Heart left ventricle (tissue), 16 donors: ENCODE measurements around the gene CCBE1. TPM values are rescaled to one million over a fixed set of nuclear protein-coding genes. Genes with fewer than 3 reads are reported as not detected.

Experiments
- ATAC-seq, 4 donors: fragments of 200-7000 bp; cut with Tn5 transposase; one replicate each; pipeline ENCODE4 v1.9.1; 2020 to 2022; ENCODE audit warnings: moderate library complexity in 4 of 4, mild to moderate bottlenecking in 3 of 4, moderate number of reproducible peaks in 1 of 4
- DNase-seq, 5 donors: peaks; one replicate each; pipeline ENCODE4 v3.0.0-alpha.2; 2020
- H3K27ac ChIP-seq, 12 donors: fragments of 200-600 bp; sonication (generic) in 4 of 12; one replicate each; pipeline versions ENCODE4 v1.5.0 to v1.8.0; 2016 to 2022; ENCODE audit warnings: mild to moderate bottlenecking in 2 of 12
- H3K27me3 ChIP-seq, 9 donors: fragments of 200-600 bp; sonication (generic) in 2 of 9; one replicate each; pipeline versions ENCODE4 v1.5.1 to v1.8.0; 2016 to 2022; ENCODE audit warnings: mild to moderate bottlenecking in 3 of 9
- H3K36me3 ChIP-seq, 9 donors: fragments of 200-600 bp; sonication (generic) in 2 of 9; one replicate each; pipeline versions ENCODE4 v1.5.0 to v1.8.0; 2018 to 2022; ENCODE audit warnings: mild to moderate bottlenecking in 2 of 9
- H3K4me1 ChIP-seq, 12 donors: fragments of 200-600 bp; sonication (generic) in 4 of 12; one replicate each; pipeline versions ENCODE4 v1.5.0 to v1.8.0; 2016 to 2022; ENCODE audit warnings: mild to moderate bottlenecking in 3 of 12
- H3K4me3 ChIP-seq, 12 donors: fragments of 200-600 bp; sonication (generic) in 4 of 12; one replicate each; pipeline versions ENCODE4 v1.5.0 to v1.8.0; 2017 to 2022; ENCODE audit warnings: mild to moderate bottlenecking in 9 of 12, moderate library complexity in 4 of 12
- H3K9me3 ChIP-seq, 12 donors: fragments of 200-600 bp; sonication (generic) in 4 of 12; one replicate each; pipeline versions ENCODE4 v1.5.0 to v1.8.0; 2016 to 2022; ENCODE audit warnings: mild to moderate bottlenecking in 1 of 12
- POLR2A ChIP-seq, 2 donors: fragments of 450-650 bp; IDR thresholded peaks; one replicate each; pipeline ENCODE4 v1.6.1; 2017; ENCODE audit warnings: antibody characterized with exemption in 2 of 2, mild to moderate bottlenecking in 2 of 2, moderate library complexity in 2 of 2
- WGBS, 4 donors: extraction: QIAGEN DNeasy Blood & Tissue Kit in 2 of 4; methylation state at CpG; one replicate each; pipeline versions ENCODE4 v1.1.5 to v1.1.7; 2013 to 2018; 5-methylcytosine and 5-hydroxymethylcytosine counted together
- intact Hi-C, 10 donors: fragments of 100-400 bp; cut with DNase I; formaldehyde crosslinking; loops; one replicate each; pipeline versions ENCODE4 v1.11.1 to v1.14.2; 2022
- polyA plus RNA-seq, 2 donors: library from polyadenylated mRNA; stranded (reverse); fragments of 200-250 nt; gene quantifications; one replicate each; pipeline ENCODE4 v1.2.3, GENCODE V29; 2013
- total RNA-seq, 9 donors: library from RNA; depleted of rRNA in 2 of 9; stranded (reverse); fragments of >200 nt in 2 of 9; fragmentation: NEBNext Ultra II Directional in 3 of 9; extraction: Animal tissue kit (Norgen Biotek cat#: 25700) in 3 of 9; gene quantifications; one replicate each; pipeline versions ENCODE4 v1.1.0 to v1.2.4, GENCODE V29; 2016 to 2023
- TF ChIP-seq, protein P1 (sequence below), 12 donors: fragments of 200-600 bp; sonication (generic) in 4 of 12; IDR thresholded peaks; one replicate each; pipeline versions ENCODE4 v1.5.0 to v1.8.0; 2018 to 2022; ENCODE audit warnings: antibody characterized with exemption in 12 of 12, mild to moderate bottlenecking in 5 of 12
- donor health status: ischemic (EF 13 %, LVEDD 7.1; RV severe dilation, severe dysfunction).
- donor health status: healthy with polysubstance abuse.
- donor health status: DM: no; HTN: yes; CAD: no.
- donor health status: DM: no; HTN: no; CAD: no.
- donor health status: ischemic (EF 25% LVEDD 6.9; RV normal size, moderate dysfunction).
- donor health status: ischemic (EF 25% LVEDD 5.7; RV mildly dilated, moderate dysfunction).
- donor health status: healthy.
- donor health status: DM: yes; HTN: yes; CAD: no.
- donor health status: ischemic (EF 35%, LVEDD 5.7; RV mildly dilated, moderate dysfunction).
- donor health status: nonischemic (EF 11% LVEDD 7.7; RV severe dilation, severe dysfunction).
- donor health status: DM: yes; HTN: yes; CAD: no.
- donor health status: PGD.
- donor health status: ischemic (EF 29% LVEDD 5.4; RV normal size, mild dysfunction).
- donor health status: nonischemic (EF 23%, LVEDD 6.1; RV moderate dilation, normal function).

The CCBE1 gene
- total and polyA plus RNA-seq, 11 donors, result 0.15 to 6.3 (median 0.74) TPM

DNA sequence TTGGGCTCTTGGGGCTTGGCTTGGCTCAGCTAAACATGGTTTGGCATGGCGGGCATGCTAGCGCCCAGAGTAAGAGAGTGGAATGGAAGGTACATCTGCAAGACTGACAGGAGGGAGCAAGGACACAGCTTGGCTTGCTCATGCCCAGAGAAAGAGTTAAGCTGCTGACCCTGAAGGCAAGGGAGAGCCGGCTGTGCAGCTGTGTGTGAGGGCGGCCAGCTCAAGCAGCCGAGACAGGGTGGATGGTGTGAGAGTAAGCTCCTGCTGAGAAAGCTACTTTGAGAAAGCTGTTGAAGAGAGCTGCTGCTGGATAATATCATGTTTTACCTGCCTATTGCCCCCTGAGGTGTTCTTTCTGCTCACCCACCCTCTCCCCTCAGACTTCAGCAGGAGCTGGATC is 135.6 kb downstream of the CCBE1 start:
- intact Hi-C loops, result no loop called here
- H3K27me3 ChIP-seq, result no peaks in the 10 kb centered on the region
- H3K9me3 ChIP-seq, result no peaks in the 10 kb centered on the region
- no peak for ATAC-seq
- no peaks in the 10 kb centered on the region for H3K36me3 ChIP-seq
- DNase-seq, result no peak
- TF ChIP-seq, protein P1, sequence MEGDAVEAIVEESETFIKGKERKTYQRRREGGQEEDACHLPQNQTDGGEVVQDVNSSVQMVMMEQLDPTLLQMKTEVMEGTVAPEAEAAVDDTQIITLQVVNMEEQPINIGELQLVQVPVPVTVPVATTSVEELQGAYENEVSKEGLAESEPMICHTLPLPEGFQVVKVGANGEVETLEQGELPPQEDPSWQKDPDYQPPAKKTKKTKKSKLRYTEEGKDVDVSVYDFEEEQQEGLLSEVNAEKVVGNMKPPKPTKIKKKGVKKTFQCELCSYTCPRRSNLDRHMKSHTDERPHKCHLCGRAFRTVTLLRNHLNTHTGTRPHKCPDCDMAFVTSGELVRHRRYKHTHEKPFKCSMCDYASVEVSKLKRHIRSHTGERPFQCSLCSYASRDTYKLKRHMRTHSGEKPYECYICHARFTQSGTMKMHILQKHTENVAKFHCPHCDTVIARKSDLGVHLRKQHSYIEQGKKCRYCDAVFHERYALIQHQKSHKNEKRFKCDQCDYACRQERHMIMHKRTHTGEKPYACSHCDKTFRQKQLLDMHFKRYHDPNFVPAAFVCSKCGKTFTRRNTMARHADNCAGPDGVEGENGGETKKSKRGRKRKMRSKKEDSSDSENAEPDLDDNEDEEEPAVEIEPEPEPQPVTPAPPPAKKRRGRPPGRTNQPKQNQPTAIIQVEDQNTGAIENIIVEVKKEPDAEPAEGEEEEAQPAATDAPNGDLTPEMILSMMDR (IDR thresholded peaks at IDR 0.05), result no peak
- no peak for TF ChIP-seq POLR2A (IDR thresholded peaks at IDR 0.05)
- 82 to 90% (median 83%) methylated on average over 5 of the region's 5 CpGs for WGBS, 4 donors
- no peak overlapping the region for H3K27ac ChIP-seq
- H3K4me3 ChIP-seq, result no peak overlapping the region
- peaks cover 0 to 5% (median 0%) of the 10 kb centered on the region in 12 donors for H3K4me1 ChIP-seq

DNA sequence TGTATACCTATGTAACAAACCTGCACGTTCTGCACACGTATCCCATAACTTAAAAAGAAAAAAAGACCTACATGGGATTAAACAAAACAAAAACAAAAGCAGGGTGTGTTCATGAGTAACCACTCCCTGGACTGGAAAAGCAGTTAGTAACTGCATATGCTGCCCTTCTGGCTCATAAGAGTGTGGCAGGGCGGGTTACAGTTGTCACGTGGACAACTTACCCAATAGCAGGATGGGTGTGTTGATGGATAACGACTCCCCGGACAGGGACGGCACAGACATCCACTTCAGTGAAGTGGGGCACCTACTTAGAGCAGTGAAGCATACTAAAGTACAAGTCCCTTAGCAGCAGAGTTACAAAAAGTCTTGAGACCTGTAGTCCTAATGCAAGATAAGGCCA is 136.7 kb downstream of the CCBE1 start:
- ATAC-seq (no peak), DNase-seq (no peak)
- Histone ChIP-seq H3K4me1 (peaks cover 0 to 6% (median 0%) of the 10 kb centered on the region in 12 donors), H3K27me3 (no peaks in the 10 kb centered on the region), H3K27ac (no peak overlapping the region), H3K4me3 (no peak overlapping the region), H3K9me3 (no peaks in the 10 kb centered on the region), H3K36me3 (no peaks in the 10 kb centered on the region)
- 65 to 85% (median 78%) methylated on average over 7 of the region's 7 CpGs for WGBS, 4 donors
- TF ChIP-seq, protein P1 (IDR thresholded peaks at IDR 0.05), result no peak
- no peak for TF ChIP-seq POLR2A (IDR thresholded peaks at IDR 0.05)
- intact Hi-C loops, result no loop called here

DNA sequence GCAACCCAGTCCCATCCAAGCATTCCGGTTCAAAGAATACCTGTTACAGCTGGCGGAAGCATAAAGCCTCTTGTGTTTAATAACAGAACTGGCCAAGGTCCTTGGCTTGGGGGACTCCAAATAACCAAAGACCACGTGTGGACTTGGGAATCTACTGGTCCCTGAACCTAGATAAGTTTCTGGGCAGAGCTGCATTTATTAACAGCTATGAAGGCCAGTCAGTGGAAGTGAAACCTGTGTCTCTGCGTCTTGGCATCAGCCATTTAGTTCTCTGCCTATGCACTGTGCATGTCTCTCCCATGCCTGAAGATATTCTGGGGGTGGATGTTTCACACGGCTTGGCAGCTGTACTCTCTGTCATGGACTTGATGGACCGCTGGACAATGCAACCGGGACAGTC is 137.7 kb downstream of the CCBE1 start:
- Histone ChIP-seq H3K4me3 (peak overlapping the region in 1 of 12 donors; percentile 12), H3K27ac (peak overlapping the region in 1 of 12 donors; percentile 17), H3K9me3 (no peaks in the 10 kb centered on the region), H3K36me3 (no peaks in the 10 kb centered on the region), H3K4me1 (peaks cover 0 to 6% (median 0%) of the 10 kb centered on the region in 12 donors), H3K27me3 (no peaks in the 10 kb centered on the region)
- no peak for DNase-seq
- WGBS, 4 donors, result 66 to 82% (median 72%) methylated on average over 7 of the region's 7 CpGs
- TF ChIP-seq, protein P1 (IDR thresholded peaks at IDR 0.05), result no peak
- no peak for TF ChIP-seq POLR2A (IDR thresholded peaks at IDR 0.05)
- intact Hi-C loops, result loop anchor here in 2 of 10 donors (10.0 kb wide), 2 partner anchors 85 to 95 kb away; no protein-coding TSS in a partner anchor
- peak in 1 of 4 donors; percentile 46 for ATAC-seq

DNA sequence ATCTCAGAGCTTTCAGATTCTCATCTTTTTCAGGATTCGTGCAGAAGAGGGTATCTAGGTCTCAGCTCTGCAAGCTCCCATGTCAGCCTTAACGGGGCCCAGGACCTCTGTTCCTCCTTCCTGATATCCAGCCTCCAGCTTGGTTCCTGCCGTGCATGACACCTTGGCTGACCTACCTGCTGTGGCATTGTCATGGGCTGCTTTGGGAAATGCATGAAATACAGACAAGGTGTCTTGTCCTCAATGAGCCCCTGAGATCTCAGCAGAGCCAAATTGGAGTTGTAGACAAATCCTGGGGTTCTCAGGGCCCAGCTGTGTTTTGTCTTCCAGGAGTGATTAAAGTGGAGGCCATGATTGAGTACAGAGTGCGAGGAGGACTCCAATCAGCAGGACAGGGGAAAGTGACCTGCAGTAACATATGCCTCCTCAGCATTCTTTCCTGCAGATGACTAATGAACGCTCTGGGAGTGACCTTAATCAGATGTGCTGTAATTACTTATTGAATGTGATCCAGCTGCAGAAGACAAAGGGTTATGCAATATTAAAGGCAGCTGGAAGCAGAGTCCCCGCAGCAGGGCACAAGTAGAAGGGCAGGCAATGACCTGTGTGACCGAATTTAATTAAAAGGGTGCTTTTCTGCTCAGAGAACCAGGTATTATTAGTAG is 141.1 kb downstream of the CCBE1 start:
- TF ChIP-seq, protein P1 (IDR thresholded peaks at IDR 0.05), result no peak
- no peak for TF ChIP-seq POLR2A (IDR thresholded peaks at IDR 0.05)
- Histone ChIP-seq H3K4me1 (peaks cover 0 to 12% (median 0%) of the 10 kb centered on the region in 12 donors), H3K27me3 (no peaks in the 10 kb centered on the region), H3K9me3 (no peaks in the 10 kb centered on the region), H3K36me3 (no peaks in the 10 kb centered on the region), H3K27ac (no peak overlapping the region), H3K4me3 (no peak overlapping the region)
- 54 to 68% (median 57%) methylated on average over 7 of the region's 7 CpGs for WGBS, 4 donors
- no peak for DNase-seq
- intact Hi-C loops, result loop anchor here in 2 of 10 donors (10.0 kb wide), 2 partner anchors 81 to 91 kb away; no protein-coding TSS in a partner anchor
- peak in 2 of 4 donors; percentile 41 to 64 for ATAC-seq
